GM19043 (cell line): ENCODE data around the gene FKBP1A.

ENCODE experiments used
- ATAC-seq: cut with Tn5 transposase; IDR thresholded peaks from one replicate; pipeline ENCODE4 v1.9.1; 2021; ENCODE audit warnings: low read depth; ENCODE audit not compliant: unreplicated experiment

FKBP1A gene

GRCh38 chr20:1392693-1393506 is at the start of gene FKBP1A:
Gene FKBP1A (minus strand): TSS chr20:1393054. CDS start chr20:1392998, 56 bp downstream.
- peak; percentile 88 for ATAC-seq

- no peak for ATAC-seq
These were observed 49.5 kb upstream of the FKBP1A start for GRCh38 chr20:1442304-1442703.

DNA sequence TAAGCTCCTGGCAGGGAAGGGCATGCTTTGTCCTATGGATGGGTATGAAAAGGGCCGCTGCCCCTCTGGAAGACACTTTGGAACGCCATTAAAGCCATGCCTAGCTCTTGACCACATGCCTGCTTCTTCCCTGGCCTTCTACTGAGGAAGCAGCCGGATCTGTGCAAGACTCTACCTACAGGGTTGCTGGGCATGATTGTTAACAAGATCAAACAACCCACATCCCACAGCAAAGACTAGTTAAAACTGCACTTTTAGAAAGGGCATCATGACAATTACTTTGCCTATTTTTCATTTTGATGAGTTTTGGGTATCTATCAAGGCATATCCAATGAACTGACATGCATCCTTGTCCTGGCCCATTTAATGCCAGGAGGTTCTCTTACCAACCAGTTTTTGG is 48.3 kb upstream of the FKBP1A start:
- no peak for ATAC-seq

GRCh38 chr20:1440024-1440423 is 47.2 kb upstream of the FKBP1A start:
- ATAC-seq = no peak

- ATAC-seq = no peak
These were observed 45.5 kb upstream of the FKBP1A start for GRCh38 chr20:1438361-1438760.

DNA sequence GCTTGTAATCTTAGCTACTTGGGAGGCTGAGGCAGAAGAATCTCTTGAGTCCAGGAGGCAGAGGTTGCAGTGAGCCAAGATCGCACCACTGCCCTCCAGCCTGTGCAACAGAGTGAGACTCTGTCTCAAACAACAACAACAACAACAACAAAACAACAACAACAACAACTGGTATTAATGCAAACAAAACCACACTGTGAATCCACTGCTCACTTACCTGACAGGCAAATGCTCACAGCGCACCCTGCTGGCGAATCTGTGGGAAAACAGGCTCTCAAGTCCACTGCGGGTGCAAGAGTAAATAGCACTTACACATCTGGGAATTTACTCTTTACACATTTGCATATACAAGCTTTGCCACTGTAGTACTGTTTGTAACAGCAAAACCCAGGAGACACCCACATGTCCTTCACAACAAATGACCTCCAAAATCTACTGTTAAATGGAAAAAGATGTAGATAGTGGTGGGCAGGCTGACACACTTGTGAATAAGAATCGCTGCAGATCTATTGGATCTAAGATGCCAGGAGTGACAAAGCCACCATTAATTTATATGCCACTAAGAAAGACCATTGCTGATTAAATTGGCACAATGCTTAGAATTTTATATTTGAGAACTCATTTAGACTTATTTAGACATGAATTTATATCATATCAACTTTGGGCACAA is 44.5 kb upstream of the FKBP1A start:
- no peak for ATAC-seq

DNA sequence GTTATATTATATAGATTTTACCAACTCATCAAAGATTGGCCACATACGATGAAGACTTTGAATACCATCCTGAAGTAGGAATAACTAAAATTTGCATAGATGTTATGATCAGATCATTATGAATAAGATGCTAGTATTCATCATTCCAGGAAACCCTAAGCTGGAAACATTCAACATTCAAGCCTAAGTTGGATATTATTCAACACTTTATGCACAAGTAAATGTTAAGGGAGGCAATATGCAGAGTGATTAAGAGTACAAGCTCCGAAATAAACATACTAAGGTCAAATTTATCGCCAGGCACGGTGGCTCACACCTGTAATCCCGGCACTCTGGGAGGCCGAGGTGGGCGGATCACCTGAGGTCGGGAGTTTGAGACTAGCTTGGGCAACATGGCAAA is 43.4 kb upstream of the FKBP1A start:
- no peak for ATAC-seq

GRCh38 chr20:1435337-1435699 is 42.5 kb upstream of the FKBP1A start:
- no peak for ATAC-seq

GRCh38 chr20:1434571-1435336 is 41.9 kb upstream of the FKBP1A start:
- peak; percentile 97 for ATAC-seq

DNA sequence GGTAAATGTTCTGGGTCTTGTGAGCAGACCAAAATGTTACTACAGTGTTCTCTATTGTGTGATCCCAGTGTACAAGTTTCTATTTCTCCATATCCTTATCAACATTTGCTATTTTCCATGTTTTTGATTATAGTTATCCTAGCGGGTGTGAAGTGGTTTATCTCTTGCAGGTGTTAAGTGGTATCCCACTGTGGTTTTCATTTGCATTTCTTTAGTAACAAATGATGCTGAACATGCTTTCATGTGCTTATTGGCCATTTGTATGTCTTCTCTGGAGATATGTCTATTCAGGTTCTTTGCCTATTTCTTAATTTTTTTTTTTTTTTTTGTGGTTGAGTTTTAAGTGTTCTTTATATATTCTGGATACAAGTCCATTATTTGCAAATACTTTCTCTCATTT is 38.3 kb upstream of the FKBP1A start:
- ATAC-seq = no peak

DNA sequence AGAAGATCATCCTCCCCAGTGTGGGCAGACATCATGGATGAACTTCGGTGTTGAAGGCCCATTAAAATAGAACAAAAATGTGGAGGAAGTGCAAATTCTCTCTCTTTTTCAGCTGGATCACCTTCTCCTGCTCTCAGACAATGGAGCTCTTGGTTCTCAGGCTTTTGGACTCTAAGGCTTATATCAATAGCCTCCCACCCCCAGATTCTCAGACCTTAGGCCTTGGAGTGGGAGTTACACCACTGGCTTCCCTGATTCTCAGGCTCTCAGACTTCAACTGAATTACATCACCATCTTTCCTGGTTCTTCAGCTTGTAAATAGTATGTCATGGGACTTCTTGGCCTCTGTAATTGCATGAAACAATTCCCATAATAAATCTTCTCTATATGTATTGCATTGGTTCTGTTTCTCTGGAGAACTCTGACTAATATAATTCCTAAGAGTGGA is 37.2 kb upstream of the FKBP1A start:
- ATAC-seq = no peak

GRCh38 chr20:1429143-1429728 is 36.4 kb upstream of the FKBP1A start:
- no peak for ATAC-seq

- no peak for ATAC-seq
These were observed 34.7 kb upstream of the FKBP1A start for GRCh38 chr20:1427457-1428054.

- ATAC-seq = no peak
These were observed 33.5 kb upstream of the FKBP1A start for GRCh38 chr20:1426231-1426849.

- no peak for ATAC-seq
These were observed 31.5 kb upstream of the FKBP1A start for GRCh38 chr20:1424336-1424735.

DNA sequence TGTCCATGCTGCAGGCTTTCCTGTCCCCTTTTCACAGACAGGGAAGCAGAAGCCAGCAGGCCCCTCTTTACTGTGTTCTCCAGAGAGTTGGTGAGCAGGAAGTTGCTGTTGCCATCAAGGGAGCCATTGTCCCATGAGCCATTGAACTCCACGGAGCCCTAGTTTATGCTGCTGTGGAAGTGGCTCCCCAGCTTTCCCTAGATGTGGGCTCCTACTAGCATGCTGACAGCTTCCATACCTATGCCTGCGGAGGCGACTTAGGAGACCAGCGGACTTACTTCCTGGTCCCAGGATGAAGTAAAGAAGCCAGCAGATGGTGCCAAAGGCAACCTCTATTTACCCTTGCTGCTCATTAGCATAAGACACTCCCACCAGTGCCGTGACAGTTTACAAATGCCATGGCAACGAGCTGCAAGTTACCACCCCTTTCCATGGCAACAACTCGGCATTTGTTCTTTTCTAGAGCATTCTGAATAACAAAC is 30.8 kb upstream of the FKBP1A start:
- no peak for ATAC-seq

DNA sequence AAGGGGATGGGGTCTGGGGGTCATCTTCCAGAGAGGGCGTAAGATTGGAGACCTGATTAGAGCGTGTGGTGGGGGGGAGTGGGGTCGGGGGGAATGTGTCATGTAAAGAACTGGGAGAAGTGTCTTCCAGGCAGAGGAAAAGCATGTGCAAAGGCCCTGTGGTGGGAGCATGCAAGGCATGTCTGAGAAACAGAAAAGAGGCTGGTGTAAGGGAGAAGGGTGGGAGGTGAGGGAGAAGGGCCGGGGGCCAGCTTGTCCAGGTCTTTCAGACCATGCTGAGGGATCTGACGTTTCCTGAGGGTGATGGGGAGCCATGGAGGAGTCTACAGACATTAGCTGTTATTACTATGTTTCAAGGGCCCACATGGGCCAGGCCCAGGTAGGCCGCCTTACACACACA is 30.4 kb upstream of the FKBP1A start:
- ATAC-seq = no peak

GRCh38 chr20:1422753-1423152 is 29.9 kb upstream of the FKBP1A start:
- no peak for ATAC-seq

- no peak for ATAC-seq
These were observed 27.2 kb upstream of the FKBP1A start for GRCh38 chr20:1420066-1420465.

DNA sequence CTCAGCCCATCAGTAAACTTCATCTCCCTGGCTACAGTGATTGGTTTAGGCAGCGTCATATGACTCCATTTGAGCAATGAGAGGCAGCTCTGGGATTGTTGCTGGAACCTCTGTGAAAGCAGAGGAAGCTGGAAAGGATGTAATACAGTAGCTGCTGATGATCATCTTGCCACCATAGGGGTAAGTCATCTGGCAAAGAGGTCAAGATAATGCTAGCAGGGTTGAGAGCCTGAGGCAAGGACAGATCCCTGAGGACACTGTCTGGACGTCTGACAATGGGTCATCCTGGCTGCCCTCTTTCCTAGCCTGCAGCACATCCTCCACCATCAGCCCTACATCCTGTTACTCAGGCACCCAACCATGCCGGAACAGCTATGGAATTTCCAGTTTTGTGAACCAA is 25.5 kb upstream of the FKBP1A start:
- no peak for ATAC-seq
